ENCODE data around the gene UBE4A. TPM values are rescaled to one million over a fixed set of nuclear protein-coding genes. Genes with fewer than 3 reads are reported as not detected.

UBE4A gene
- total RNA-seq, 1 donor from 2014 or later: 40.8 TPM

Other genes starting within 250 kb of the UBE4A start
- 2.9 TPM for gene SCN4B, start 206.8 kb upstream of the UBE4A start, total RNA-seq
- gene SCN2B, start 183.0 kb upstream of the UBE4A start, total RNA-seq: 2.7 TPM
- 20.8 TPM for gene JAML, start 134.6 kb upstream of the UBE4A start, total RNA-seq
- 2.7 TPM for gene MPZL3, start 107.2 kb upstream of the UBE4A start, total RNA-seq
- gene MPZL2, start 95.3 kb upstream of the UBE4A start, total RNA-seq: 49.6 TPM
- gene CD3E, start 54.9 kb upstream of the UBE4A start, total RNA-seq: 2.5 TPM
- 3.8 TPM for gene CD3D, start 16.9 kb upstream of the UBE4A start, total RNA-seq
- gene CD3G, start 15.3 kb upstream of the UBE4A start, total RNA-seq: 1.2 TPM
- 117 TPM for gene ATP5MG, start 42.0 kb downstream of the UBE4A start, total RNA-seq
- gene KMT2A, start 76.9 kb downstream of the UBE4A start, total RNA-seq: 132 TPM
- 0.71 TPM for gene TTC36, start 167.9 kb downstream of the UBE4A start, total RNA-seq
- gene TMEM25, start 171.6 kb downstream of the UBE4A start, total RNA-seq: 20.9 TPM
- gene IFT46, start 206.3 kb downstream of the UBE4A start, total RNA-seq: 22.2 TPM
- 135 TPM for gene ARCN1, start 212.8 kb downstream of the UBE4A start, total RNA-seq
- 419 TPM for gene PHLDB1, start 248.0 kb downstream of the UBE4A start, total RNA-seq

Measured in sciatic nerve (tissue), 1 donor.